CD8-positive, alpha-beta memory T cell (primary cell): ENCODE data around the gene COQ8A. TPM values are rescaled to one million over a fixed set of nuclear protein-coding genes. Genes with fewer than 3 reads are reported as not detected.
"Not testable (repeated sequence)": the region's sequence is repeated elsewhere in the genome, so short reads cannot be mapped to it uniquely, and the experiment has no call there.

Source experiments
- CTCF ChIA-PET: fragments of 350-600 bp; sonication (Branson Sonifier 250); formaldehyde crosslinking; loops from one replicate; lab custom pipeline; 2021; ENCODE audit warnings: antibody characterized with exemption; lab: Charles Lee
- POLR2A ChIA-PET: fragments of 350-600 bp; sonication (Branson Sonifier 250); formaldehyde crosslinking; loops from one replicate; lab custom pipeline; 2021; ENCODE audit warnings: antibody characterized with exemption; lab: Charles Lee
- DNase-seq, 5 donors: peaks; one replicate each; pipeline versions ENCODE4 v3.0.0 to v3.0.0-alpha.2; 2020 to 2022; ENCODE audit warnings: mixed read lengths in 1 of 5
- H3K27ac ChIP-seq: one replicate; pipeline ENCODE4 v1.7.0; 2013; ENCODE audit warnings: low read depth, mild to moderate bottlenecking, low read length, moderate library complexity
- H3K27me3 ChIP-seq: 2 replicates; pipeline ENCODE4 v1.7.0; 2013; ENCODE audit warnings: low read length, mild to moderate bottlenecking; ENCODE audit not compliant: insufficient read depth, poor library complexity, severe bottlenecking
- H3K36me3 ChIP-seq: 2 replicates; pipeline ENCODE4 v1.7.0; 2013; ENCODE audit warnings: mild to moderate bottlenecking, low read length, moderate library complexity; ENCODE audit not compliant: insufficient read depth
- H3K4me1 ChIP-seq: 2 replicates; pipeline ENCODE4 v1.7.0; 2013; ENCODE audit warnings: mild to moderate bottlenecking, low read length, moderate library complexity; ENCODE audit not compliant: insufficient read depth
- H3K4me3 ChIP-seq: 2 replicates; pipeline ENCODE4 v1.7.0; 2013; ENCODE audit warnings: mild to moderate bottlenecking, low read length
- H3K9me3 ChIP-seq: 2 replicates; pipeline ENCODE4 v1.7.0; 2013; ENCODE audit warnings: mild to moderate bottlenecking, low read length
- H3K27ac Mint-ChIP-seq, 8 donors: one replicate each; pipeline ENCODE4 v1.8.0; 2020 to 2021; ENCODE audit warnings: mixed read lengths in 8 of 8, mild to moderate bottlenecking in 6 of 8, inconsistent platforms in 3 of 8, moderate library complexity in 3 of 8
- H3K27me3 Mint-ChIP-seq, 2 donors: one replicate each; pipeline ENCODE4 v1.8.0; 2020 to 2021; ENCODE audit warnings: mixed read lengths in 2 of 2, mild to moderate bottlenecking in 1 of 2, moderate library complexity in 1 of 2
- H3K36me3 Mint-ChIP-seq, 3 donors: one replicate each; pipeline ENCODE4 v1.8.0; 2020 to 2021; ENCODE audit warnings: mixed read lengths in 3 of 3, inconsistent platforms in 1 of 3, mild to moderate bottlenecking in 1 of 3
- H3K4me1 Mint-ChIP-seq, 3 donors: one replicate each; pipeline ENCODE4 v1.8.0; 2020 to 2021; ENCODE audit warnings: mixed read lengths in 3 of 3, inconsistent platforms in 1 of 3, mild to moderate bottlenecking in 1 of 3
- H3K4me3 Mint-ChIP-seq, 7 donors: one replicate each; pipeline ENCODE4 v1.8.0; 2020 to 2021; ENCODE audit warnings: mixed read lengths in 7 of 7, mild to moderate bottlenecking in 6 of 7, moderate library complexity in 4 of 7, inconsistent platforms in 2 of 7
- H3K9me3 Mint-ChIP-seq, 5 donors: one replicate each; pipeline ENCODE4 v1.8.0; 2020 to 2022; ENCODE audit warnings: mixed read lengths in 5 of 5, mild to moderate bottlenecking in 3 of 5, moderate library complexity in 2 of 5, inconsistent platforms in 1 of 5
- polyA plus RNA-seq: library from polyadenylated mRNA; unstranded; fragments of 300-500 nt; fragmentation: Illumina TruSeq; gene quantifications from one replicate; pipeline ENCODE4 v1.2.3, GENCODE V29; 2021
- total RNA-seq, 2 experiments: library from RNA; stranded (reverse); gene quantifications; one replicate each; pipeline ENCODE4 v1.2.3, GENCODE V29; 2021

Gene COQ8A
- total and polyA plus RNA-seq, 3 experiments from 2014 or later, result 30.7 to 43.6 (median 35.2) TPM

GRCh38 chr1:226954777-226955176 is 14.7 kb downstream of the COQ8A start:
- Mint-ChIP-seq H3K9me3 (no peaks in the 10 kb centered on the region), H3K36me3 (peaks cover 3 to 11% (median 10%) of the 10 kb centered on the region in 3 donors), H3K4me3 (peak overlapping the region in 1 of 7 donors; percentile 42), H3K27me3 (peaks cover 0 to 1% of the 10 kb centered on the region in 2 donors), H3K27ac (peak overlapping the region in 1 of 8 donors; percentile 8), H3K4me1 (peaks cover 35 to 54% (median 51%) of the 10 kb centered on the region in 3 donors)
- Histone ChIP-seq H3K4me1 (no peaks in the 10 kb centered on the region), H3K36me3 (no peaks in the 10 kb centered on the region), H3K27ac (no peak overlapping the region), H3K4me3 (no peak overlapping the region), H3K9me3 (no peaks in the 10 kb centered on the region), H3K27me3 (no peaks in the 10 kb centered on the region)
- POLR2A ChIA-PET, result no interaction called here
- CTCF ChIA-PET, result no interaction called here
- DNase-seq, result no peak

DNA sequence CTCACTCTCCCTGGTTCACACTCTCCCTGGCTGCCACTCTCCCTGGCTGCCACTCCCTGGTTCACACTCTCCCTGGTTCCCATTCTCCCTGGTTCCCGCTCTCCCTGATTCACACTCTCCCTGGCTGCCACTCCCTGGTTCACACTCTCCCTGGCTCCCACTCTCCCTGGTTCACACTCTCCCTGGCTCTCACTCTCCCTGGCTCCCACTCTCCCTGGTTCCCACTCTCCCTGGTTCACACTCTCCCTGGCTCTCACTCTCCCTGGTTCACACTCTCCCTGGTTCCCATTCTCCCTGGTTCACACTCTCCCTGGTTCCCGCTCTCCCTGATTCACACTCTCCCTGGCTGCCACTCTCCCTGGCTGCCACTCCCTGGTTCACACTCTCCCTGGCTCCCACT is 15.8 kb downstream of the COQ8A start:
- H3K27ac ChIP-seq, H3K4me1 ChIP-seq, H3K27me3 Mint-ChIP-seq, H3K36me3 ChIP-seq, H3K27me3 ChIP-seq, H3K9me3 Mint-ChIP-seq, POLR2A ChIA-PET, DNase-seq, H3K4me3 Mint-ChIP-seq, H3K4me3 ChIP-seq, H3K9me3 ChIP-seq, H3K27ac Mint-ChIP-seq, CTCF ChIA-PET: not testable (repeated sequence)
- peaks cover 34 to 57% (median 44%) of the 10 kb centered on the region in 3 donors for H3K4me1 Mint-ChIP-seq
- peaks cover 3 to 11% (median 8%) of the 10 kb centered on the region in 3 donors for H3K36me3 Mint-ChIP-seq

DNA sequence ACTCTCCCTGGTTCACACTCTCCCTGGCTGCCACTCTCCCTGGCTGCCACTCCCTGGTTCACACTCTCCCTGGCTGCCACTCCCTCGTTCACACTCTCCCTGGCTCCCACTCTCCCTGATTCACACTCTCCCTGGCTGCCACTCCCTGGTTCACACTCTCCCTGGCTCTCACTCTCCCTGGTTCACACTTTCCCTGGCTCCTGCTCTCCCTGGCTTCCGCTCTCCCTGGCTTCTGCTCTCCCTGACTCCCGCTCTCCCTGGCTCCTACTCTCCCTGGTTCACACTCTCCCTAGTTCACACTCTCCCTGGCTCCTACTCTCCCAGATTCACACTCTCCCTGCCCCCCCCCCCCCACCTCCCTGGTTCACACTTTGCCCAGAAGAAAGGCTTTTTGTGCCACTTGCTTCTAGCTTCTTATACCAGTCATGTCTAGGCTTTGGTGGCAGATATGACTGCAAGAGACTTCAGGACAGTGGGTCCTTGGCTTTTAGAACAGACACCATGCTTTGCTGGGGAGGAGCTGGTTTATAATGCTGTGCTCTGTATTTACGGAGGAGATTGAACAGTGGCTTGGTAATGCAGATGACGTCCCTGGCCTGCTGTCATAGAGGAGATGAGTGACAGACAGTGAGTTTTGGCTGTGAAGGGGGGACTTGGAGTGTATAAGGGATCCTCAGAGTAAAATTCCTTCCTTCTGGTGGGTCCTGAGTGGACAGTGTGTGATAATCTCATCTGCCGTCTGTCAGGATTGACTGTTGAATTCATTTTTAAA is 17.0 kb downstream of the COQ8A start:
- peak overlapping the region in 1 of 8 donors; percentile 25 for H3K27ac Mint-ChIP-seq

GRCh38 chr1:226957714-226958113 is 17.6 kb downstream of the COQ8A start:
- Histone ChIP-seq H3K4me1 (no peaks in the 10 kb centered on the region), H3K9me3 (no peaks in the 10 kb centered on the region), H3K27me3 (no peaks in the 10 kb centered on the region), H3K36me3 (no peaks in the 10 kb centered on the region), H3K4me3 (no peak overlapping the region), H3K27ac (no peak overlapping the region)
- no peak overlapping the region for H3K4me3 Mint-ChIP-seq
- no peak overlapping the region for H3K27ac Mint-ChIP-seq
- no peaks in the 10 kb centered on the region for H3K9me3 Mint-ChIP-seq
- no peaks in the 10 kb centered on the region for H3K27me3 Mint-ChIP-seq
- H3K36me3 Mint-ChIP-seq, result peaks cover 3 to 15% (median 11%) of the 10 kb centered on the region in 3 donors
- CTCF ChIA-PET, result no interaction called here
- POLR2A ChIA-PET, result no interaction called here
- peaks cover 32 to 50% (median 40%) of the 10 kb centered on the region in 3 donors for H3K4me1 Mint-ChIP-seq
- no peak for DNase-seq

More for the DNA sequence above, 17.0 kb downstream of the COQ8A start:
- Mint-ChIP-seq H3K4me1 (peaks cover 33 to 50% (median 40%) of the 10 kb centered on the region in 3 donors), H3K27me3 (no peaks in the 10 kb centered on the region), H3K4me3 (peak overlapping the region in 1 of 7 donors; percentile 59), H3K9me3 (no peaks in the 10 kb centered on the region), H3K36me3 (peaks cover 3 to 15% (median 11%) of the 10 kb centered on the region in 3 donors)
- no peaks in the 10 kb centered on the region for H3K36me3 ChIP-seq
- no peak overlapping the region for H3K27ac ChIP-seq
- H3K4me3 ChIP-seq, result no peak overlapping the region
- no peaks in the 10 kb centered on the region for H3K9me3 ChIP-seq
- no peaks in the 10 kb centered on the region for H3K27me3 ChIP-seq
- H3K4me1 ChIP-seq, result no peaks in the 10 kb centered on the region
- POLR2A ChIA-PET, result no interaction called here
- CTCF ChIA-PET, result no interaction called here
- DNase-seq, result no peak

GRCh38 chr1:226958300-226958699 is 18.2 kb downstream of the COQ8A start:
- Histone ChIP-seq H3K27me3 (no peaks in the 10 kb centered on the region), H3K36me3 (no peaks in the 10 kb centered on the region), H3K4me1 (no peaks in the 10 kb centered on the region), H3K4me3 (no peak overlapping the region), H3K27ac (no peak overlapping the region), H3K9me3 (no peaks in the 10 kb centered on the region)
- no peak for DNase-seq
- POLR2A ChIA-PET, result no interaction called here
- Mint-ChIP-seq H3K27me3 (no peaks in the 10 kb centered on the region), H3K27ac (peak overlapping the region in 1 of 8 donors; percentile 47), H3K9me3 (no peaks in the 10 kb centered on the region), H3K4me3 (no peak overlapping the region), H3K4me1 (peaks cover 29 to 47% (median 37%) of the 10 kb centered on the region in 3 donors), H3K36me3 (peaks cover 3 to 18% (median 11%) of the 10 kb centered on the region in 3 donors)
- CTCF ChIA-PET, result no interaction called here

- H3K4me1 ChIP-seq, result no peaks in the 10 kb centered on the region
- CTCF ChIA-PET, result no interaction called here
- peaks cover 25 to 34% (median 32%) of the 10 kb centered on the region in 3 donors for H3K4me1 Mint-ChIP-seq
- no peak overlapping the region for H3K4me3 Mint-ChIP-seq
- peaks cover 5 to 30% (median 7%) of the 10 kb centered on the region in 3 donors for H3K36me3 Mint-ChIP-seq
- H3K9me3 ChIP-seq, result no peaks in the 10 kb centered on the region
- H3K27me3 Mint-ChIP-seq, result no peaks in the 10 kb centered on the region
- H3K27me3 ChIP-seq, result no peaks in the 10 kb centered on the region
- POLR2A ChIA-PET, result no interaction called here
- H3K27ac ChIP-seq, result no peak overlapping the region
- no peak overlapping the region for H3K4me3 ChIP-seq
- no peaks in the 10 kb centered on the region for H3K9me3 Mint-ChIP-seq
- H3K27ac Mint-ChIP-seq, result no peak overlapping the region
- no peaks in the 10 kb centered on the region for H3K36me3 ChIP-seq
- no peak for DNase-seq
Observed at GRCh38 chr1:226960256-226960655, 20.2 kb downstream of the COQ8A start.

DNA sequence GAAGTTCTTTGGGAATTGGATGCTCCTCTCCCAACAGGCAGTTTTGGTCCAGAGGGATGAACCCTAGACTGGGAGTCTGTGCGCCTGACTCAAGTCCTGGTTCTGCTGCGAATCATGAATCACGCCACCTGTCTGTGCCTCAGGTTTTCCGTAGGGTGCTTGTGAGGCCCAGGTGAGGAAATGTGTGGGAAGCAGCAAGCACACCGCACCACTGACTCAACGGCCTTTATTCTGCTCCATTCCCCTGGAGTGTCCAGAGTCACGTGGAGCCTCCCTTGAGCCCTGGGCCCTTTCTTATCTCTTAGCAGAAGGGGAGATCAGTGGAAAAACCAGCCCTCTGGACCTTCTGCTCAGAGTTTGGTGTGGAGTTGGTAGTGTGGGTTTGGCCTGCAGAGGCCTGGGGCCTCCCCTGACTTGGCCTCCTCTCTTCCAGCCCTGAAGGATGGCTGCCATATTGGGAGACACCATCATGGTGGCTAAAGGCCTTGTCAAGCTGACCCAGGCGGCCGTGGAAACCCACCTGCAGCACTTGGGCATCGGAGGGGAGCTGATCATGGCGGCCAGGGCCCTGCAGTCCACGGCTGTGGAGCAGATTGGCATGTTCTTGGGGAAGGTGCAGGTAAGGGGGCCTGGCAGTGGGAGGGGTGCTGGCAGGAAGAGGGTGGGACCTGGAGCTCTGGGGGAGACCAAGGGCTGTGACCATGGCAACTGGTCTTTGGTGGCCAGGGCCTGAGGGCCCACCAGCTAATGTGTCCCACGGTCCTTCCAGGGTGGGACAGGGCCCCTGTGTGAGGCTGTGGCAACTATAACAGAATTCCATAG is 21.1 kb downstream of the COQ8A start:
- Histone ChIP-seq H3K9me3 (no peaks in the 10 kb centered on the region), H3K27ac (no peak overlapping the region), H3K36me3 (no peaks in the 10 kb centered on the region), H3K4me1 (no peaks in the 10 kb centered on the region), H3K4me3 (no peak overlapping the region), H3K27me3 (no peaks in the 10 kb centered on the region)
- H3K4me1 Mint-ChIP-seq, result peaks cover 25 to 34% (median 32%) of the 10 kb centered on the region in 3 donors
- ChIA-PET CTCF (no interaction called here), POLR2A (no interaction called here)
- peak overlapping the region in 1 of 8 donors; percentile 75 for H3K27ac Mint-ChIP-seq
- DNase-seq, result no peak
- no peaks in the 10 kb centered on the region for H3K27me3 Mint-ChIP-seq
- peaks cover 7 to 39% (median 7%) of the 10 kb centered on the region in 3 donors for H3K36me3 Mint-ChIP-seq
- H3K4me3 Mint-ChIP-seq, result no peak overlapping the region
- no peaks in the 10 kb centered on the region for H3K9me3 Mint-ChIP-seq
